PFSK-1 (cell line): Measurements from ENCODE around the gene INPP4B.

ENCODE experiments used
- REST ChIP-seq, 2 experiments: IDR thresholded peaks; 2 replicates each; pipeline versions ENCODE4 v1.6.1 to v1.8.0; 2011 to 2012; ENCODE audit warnings: low read depth in 2 of 2, low read length in 2 of 2, control low read depth in 1 of 2, inconsistent platforms in 1 of 2, mild to moderate bottlenecking in 1 of 2, moderate library complexity in 1 of 2; ENCODE audit not compliant: insufficient read depth in 1 of 2
- SIN3A ChIP-seq: IDR thresholded peaks from 2 replicates; pipeline ENCODE4 v1.6.1; 2012; ENCODE audit warnings: mild to moderate bottlenecking, low read length, moderate library complexity, borderline replicate concordance; ENCODE audit not compliant: insufficient read depth

DNA sequence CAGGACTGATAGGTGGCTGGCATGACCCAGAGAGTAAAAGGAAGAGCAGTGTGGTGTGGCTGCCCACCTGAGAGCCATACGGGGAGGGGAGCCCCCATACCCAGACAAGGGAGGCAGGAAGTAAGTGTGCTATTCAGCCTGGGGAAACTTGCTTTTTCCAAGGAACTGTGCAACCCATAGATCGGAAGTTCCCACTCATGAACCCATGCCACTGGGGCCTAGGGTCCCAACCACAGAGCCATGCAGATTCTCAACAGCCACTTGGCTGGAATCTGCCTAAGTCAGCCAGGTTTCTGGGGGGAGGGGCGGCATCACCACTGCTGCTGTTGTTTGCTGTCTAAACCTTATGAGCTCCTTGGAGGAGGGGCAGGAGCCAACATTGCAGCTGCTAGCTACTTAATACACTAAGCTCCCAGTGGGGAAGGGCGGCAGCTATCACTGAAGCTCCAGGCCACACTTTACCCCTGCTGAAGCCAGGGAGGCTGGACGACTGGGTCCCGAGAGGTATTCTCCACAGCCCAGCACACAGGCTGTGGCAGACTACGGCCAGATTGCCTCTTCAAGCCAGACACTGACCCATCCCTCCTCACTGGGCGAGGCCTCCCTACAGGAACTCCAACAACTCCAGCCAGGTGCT is 410.4 kb downstream of the INPP4B start:
- TF ChIP-seq REST (IDR thresholded peaks at IDR 0.05; ENCODE audit: insufficient read depth in 1 of 2, low read depth in 2 of 2, low read length in 2 of 2) (no peak), SIN3A (no peak)
